Kidney (tissue), 14 donors: ENCODE measurements around the gene NINJ1. TPM values are rescaled to one million over a fixed set of nuclear protein-coding genes. Genes with fewer than 3 reads are reported as not detected.

Source experiments
- DNase-seq, 5 donors: peaks; one replicate each; pipeline ENCODE4 v3.0.0-alpha.2; 2013 to 2020
- FAIRE-seq: peaks from 2 replicates; lab custom pipeline; 2012; peaks lifted over from hg19 to GRCh38; lab: Jason Lieb, UNC
- H3K27ac ChIP-seq, 2 donors: one replicate each; pipeline ENCODE4 v1.7.0; 2013; ENCODE audit warnings: low read depth in 2 of 2, low read length in 2 of 2, inconsistent platforms in 1 of 2
- H3K27me3 ChIP-seq: one replicate; pipeline ENCODE4 v1.7.1; 2013; ENCODE audit warnings: low read length, inconsistent platforms; ENCODE audit not compliant: control insufficient read depth, insufficient read depth
- H3K36me3 ChIP-seq, 3 donors: one replicate each; pipeline versions ENCODE4 v1.7.0 to v1.7.1; 2013; ENCODE audit warnings: low read length in 3 of 3, control low read depth in 1 of 3, inconsistent platforms in 1 of 3; ENCODE audit not compliant: insufficient read depth in 3 of 3, control insufficient read depth in 2 of 3
- H3K4me1 ChIP-seq, 3 donors: one replicate each; pipeline versions ENCODE4 v1.7.0 to v1.7.1; 2013; ENCODE audit warnings: low read length in 3 of 3, inconsistent platforms in 1 of 3, low read depth in 1 of 3; ENCODE audit not compliant: control insufficient read depth in 2 of 3, insufficient read depth in 2 of 3
- H3K4me3 ChIP-seq, 3 donors: one replicate each; pipeline versions ENCODE4 v1.7.0 to v1.8.1; 2013; ENCODE audit warnings: low read length in 3 of 3, control low read depth in 1 of 3, inconsistent platforms in 1 of 3
- H3K9ac ChIP-seq, 3 donors: one replicate each; pipeline versions ENCODE4 v1.7.0 to v1.7.1; 2013; ENCODE audit warnings: low read length in 3 of 3, control low read depth in 1 of 3, inconsistent platforms in 1 of 3
- H3K9me3 ChIP-seq, 3 donors: one replicate each; pipeline versions ENCODE4 v1.7.0 to v1.7.1; 2013; ENCODE audit warnings: low read length in 3 of 3, control low read depth in 1 of 3, inconsistent platforms in 1 of 3; ENCODE audit not compliant: control insufficient read depth in 2 of 3, insufficient read depth in 1 of 3
- intact Hi-C: fragments of 100-400 bp; cut with DNase I; formaldehyde crosslinking; loops from one replicate; pipeline ENCODE4 v1.11.1; 2022
- polyA plus RNA-seq: library from polyadenylated mRNA; stranded (reverse); fragments of 350-450 nt; fragmentation: Illumina TruSeq; extraction: RNeasy Lipid Tissue Mini Kit (QIAGEN cat#74804); gene quantifications from one replicate; pipeline ENCODE4 v1.2.3, GENCODE V29; 2014; ENCODE audit warnings: low read depth, low replicate concordance; ENCODE audit not compliant: insufficient read depth
- total RNA-seq: library from RNA; stranded (reverse); fragmentation: NEBNext Ultra II Directional; extraction: Animal tissue kit (Norgen Biotek cat#: 25700); gene quantifications from one replicate; pipeline ENCODE4 v1.2.1, GENCODE V29; 2021
- TF ChIP-seq, protein P1 (sequence below): IDR thresholded peaks from 3 replicates; pipeline ENCODE4 v1.5.1; 2012; ENCODE audit warnings: mild to moderate bottlenecking, moderate library complexity, borderline replicate concordance; ENCODE audit not compliant: insufficient read depth; ENCODE audit errors: extremely low read depth
- donor health status: control.
- donor health status: control.
- donor health status: control.
- donor health status: control.
- donor health status: control.
- donor health status: DM: yes; HTN: yes; CAD: no.
- donor health status: Normal renal cell carcinoma (clear cell type).

Gene NINJ1
- total and polyA plus RNA-seq, 2 donors from 2014 or later = 56.3 to 149 TPM

DNA sequence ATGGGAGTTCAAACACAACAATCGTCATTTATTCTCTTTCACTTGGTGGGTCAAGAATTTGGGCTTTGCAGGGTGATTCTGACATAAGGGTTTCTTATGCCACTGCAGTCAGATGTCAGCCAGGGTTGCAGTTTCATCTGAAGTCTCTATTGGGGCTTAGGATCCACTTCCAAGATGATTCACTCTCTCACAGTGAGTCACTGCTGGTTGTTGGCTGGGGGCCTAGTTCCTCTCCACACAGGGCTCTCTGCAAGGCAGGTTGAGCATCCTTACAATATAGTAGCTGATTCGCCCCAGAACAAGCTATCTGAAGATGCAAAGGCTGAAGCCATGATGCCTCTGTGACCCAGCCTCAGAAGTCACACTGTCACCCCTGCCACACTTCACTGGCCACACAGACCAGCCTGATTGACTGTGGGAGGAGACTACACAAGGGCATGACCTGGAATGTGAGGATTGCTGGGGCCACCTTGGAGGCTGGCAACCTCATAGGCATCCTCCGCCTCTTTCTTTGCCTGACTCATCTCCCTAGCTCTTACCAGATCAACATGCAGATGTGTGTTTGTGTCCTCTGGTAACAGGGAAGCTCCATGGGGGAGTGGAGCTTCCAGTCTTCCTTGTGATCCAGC, 42.5 kb downstream of the NINJ1 start:
- Histone ChIP-seq H3K9ac (peak overlapping the region in 1 of 3 donors; percentile 26), H3K4me1 (peaks cover 14 to 17% (median 17%) of the 10 kb centered on the region in 3 donors), H3K9me3 (no peaks in the 10 kb centered on the region), H3K4me3 (no peak overlapping the region), H3K27ac (no peak overlapping the region), H3K36me3 (no peaks in the 10 kb centered on the region), H3K27me3 (no peaks in the 10 kb centered on the region)
- TF ChIP-seq, protein P1, sequence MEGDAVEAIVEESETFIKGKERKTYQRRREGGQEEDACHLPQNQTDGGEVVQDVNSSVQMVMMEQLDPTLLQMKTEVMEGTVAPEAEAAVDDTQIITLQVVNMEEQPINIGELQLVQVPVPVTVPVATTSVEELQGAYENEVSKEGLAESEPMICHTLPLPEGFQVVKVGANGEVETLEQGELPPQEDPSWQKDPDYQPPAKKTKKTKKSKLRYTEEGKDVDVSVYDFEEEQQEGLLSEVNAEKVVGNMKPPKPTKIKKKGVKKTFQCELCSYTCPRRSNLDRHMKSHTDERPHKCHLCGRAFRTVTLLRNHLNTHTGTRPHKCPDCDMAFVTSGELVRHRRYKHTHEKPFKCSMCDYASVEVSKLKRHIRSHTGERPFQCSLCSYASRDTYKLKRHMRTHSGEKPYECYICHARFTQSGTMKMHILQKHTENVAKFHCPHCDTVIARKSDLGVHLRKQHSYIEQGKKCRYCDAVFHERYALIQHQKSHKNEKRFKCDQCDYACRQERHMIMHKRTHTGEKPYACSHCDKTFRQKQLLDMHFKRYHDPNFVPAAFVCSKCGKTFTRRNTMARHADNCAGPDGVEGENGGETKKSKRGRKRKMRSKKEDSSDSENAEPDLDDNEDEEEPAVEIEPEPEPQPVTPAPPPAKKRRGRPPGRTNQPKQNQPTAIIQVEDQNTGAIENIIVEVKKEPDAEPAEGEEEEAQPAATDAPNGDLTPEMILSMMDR = no peak
- intact Hi-C loops = no loop called here
- DNase-seq (peak in 4 of 5 donors; percentile 19 to 69 (median 50)), FAIRE-seq (no peak)

DNA sequence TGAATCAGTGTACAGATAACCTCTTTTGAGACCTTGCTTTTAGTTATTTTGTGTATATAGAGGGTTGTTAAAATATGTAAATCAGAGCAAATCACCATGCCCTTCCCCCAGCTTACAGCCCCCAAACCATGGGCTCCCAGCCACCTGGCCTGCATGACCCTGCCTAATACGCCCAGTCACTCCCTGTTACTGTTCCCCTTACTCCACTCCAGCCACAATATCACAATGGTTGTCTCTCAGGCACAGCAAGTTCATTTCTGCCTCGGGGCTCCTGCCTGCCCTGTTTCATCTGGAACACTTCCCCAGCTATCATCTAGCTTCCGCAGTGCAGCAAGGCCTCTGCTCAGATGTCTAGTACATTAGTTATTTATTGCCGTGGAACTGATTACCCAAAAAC, 43.0 kb downstream of the NINJ1 start:
- DNase-seq = peak in 3 of 5 donors; percentile 8 to 37 (median 23)
- H3K36me3 ChIP-seq = no peaks in the 10 kb centered on the region
- H3K27me3 ChIP-seq = no peaks in the 10 kb centered on the region
- intact Hi-C loops = no loop called here
- TF ChIP-seq, protein P1 = no peak
- H3K9me3 ChIP-seq = no peaks in the 10 kb centered on the region
- H3K4me1 ChIP-seq = peaks cover 14 to 17% (median 17%) of the 10 kb centered on the region in 3 donors
- H3K4me3 ChIP-seq = no peak overlapping the region
- peak overlapping the region in 1 of 3 donors; percentile 26 for H3K9ac ChIP-seq
- no peak overlapping the region for H3K27ac ChIP-seq
- FAIRE-seq = no peak

DNA sequence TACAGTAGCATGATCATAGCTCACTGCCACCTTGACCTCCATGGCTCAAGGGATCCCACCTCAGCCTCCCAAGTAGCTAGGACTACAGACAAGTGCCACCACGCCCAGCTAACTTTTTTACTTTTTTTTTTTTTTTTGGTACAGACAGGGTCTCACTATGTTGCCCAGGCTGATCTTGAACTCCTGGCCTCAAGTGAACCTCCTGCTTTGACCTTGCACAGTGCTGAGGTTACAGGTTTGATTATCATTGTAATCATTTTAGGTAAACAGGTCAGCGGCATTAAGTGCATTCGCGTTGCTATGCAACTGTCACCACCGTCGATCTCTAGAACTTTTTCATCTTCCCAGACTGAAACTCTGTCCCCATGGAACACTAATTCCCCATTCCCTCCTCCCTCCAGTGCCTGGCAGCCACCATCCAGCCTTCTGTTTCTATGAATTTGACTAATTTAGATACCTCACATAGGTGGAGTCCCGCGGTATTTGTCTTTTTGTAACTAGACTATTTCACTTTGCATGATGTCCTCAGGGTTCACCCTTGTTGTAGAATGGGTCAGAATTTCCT, 43.9 kb downstream of the NINJ1 start:
- H3K27ac ChIP-seq = no peak overlapping the region
- FAIRE-seq (no peak), DNase-seq (peak in 3 of 5 donors; percentile 5 to 24 (median 7))
- no peaks in the 10 kb centered on the region for H3K36me3 ChIP-seq
- no peaks in the 10 kb centered on the region for H3K9me3 ChIP-seq
- intact Hi-C loops = no loop called here
- H3K4me1 ChIP-seq = peaks cover 14 to 17% (median 16%) of the 10 kb centered on the region in 3 donors
- H3K4me3 ChIP-seq = no peak overlapping the region
- no peak overlapping the region for H3K9ac ChIP-seq
- TF ChIP-seq, protein P1 = no peak
- no peaks in the 10 kb centered on the region for H3K27me3 ChIP-seq
